SK-N-SH (cell line): Measurements from ENCODE around the gene RGPD4. TPM values are rescaled to one million over a fixed set of nuclear protein-coding genes. Genes with fewer than 3 reads are reported as not detected.

ENCODE experiments used
- CTCF ChIA-PET: fragments of 300-600, 350-600 bp; formaldehyde crosslinking; extraction: SDS; loops from one replicate; lab custom pipeline; 2021; lab: Yijun Ruan, JAX
- POLR2A ChIA-PET: fragments of 350-600 bp; sonication (Branson Sonifier 250); formaldehyde crosslinking; extraction: SDS; loops from one replicate; lab custom pipeline; 2020; ENCODE audit warnings: antibody characterized with exemption, inconsistent platforms; lab: Yijun Ruan, JAX
- DNase-seq: peaks from one replicate; pipeline ENCODE4 v3.0.0; 2012
- H2AFZ ChIP-seq: fragments of 200-600 bp; sonication (generic); 2 replicates; pipeline ENCODE4 v1.8.1; 2016; ENCODE audit warnings: antibody characterized with exemption, mild to moderate bottlenecking, low read depth
- H3F3A ChIP-seq: fragments of 200-600 bp; sonication (generic); replicated peaks from 2 replicates; pipeline ENCODE3; 2016; ENCODE audit warnings: antibody characterized with exemption, mild to moderate bottlenecking; ENCODE audit not compliant: insufficient read depth
- H3K27ac ChIP-seq, 2 experiments: fragments of 200-500 bp in 1 of 2; fragments of 200-600 bp in 1 of 2; sonication (Bioruptor generic) in 1 of 2; sonication (generic), shearing (Covaris generic) in 1 of 2; 2 replicates each; pipeline versions ENCODE4 v1.5.1 to v1.6.1; 2014 to 2016; ENCODE audit warnings: low read depth in 2 of 2, inconsistent platforms in 1 of 2, low read length in 1 of 2, mild to moderate bottlenecking in 1 of 2, mixed read lengths in 1 of 2
- H3K27me3 ChIP-seq: fragments of 200-600 bp; sonication (generic), shearing (Covaris generic); 2 replicates; pipeline ENCODE4 v1.6.1; 2016; ENCODE audit warnings: mixed run types; ENCODE audit not compliant: insufficient read depth
- H3K36me3 ChIP-seq, 2 experiments: fragments of 200-500 bp in 1 of 2; fragments of 200-600 bp in 1 of 2; sonication (Bioruptor generic) in 1 of 2; sonication (generic) in 1 of 2; replicated peaks in 1 of 2; 2 replicates each; pipeline versions ENCODE3 to v1.5.1; 2014 to 2016; ENCODE audit warnings: low read length in 1 of 2, mild to moderate bottlenecking in 1 of 2; ENCODE audit not compliant: insufficient read depth in 2 of 2, control insufficient read depth in 1 of 2
- H3K4me1 ChIP-seq, 2 experiments: fragments of 200-500 bp in 1 of 2; fragments of 200-600 bp in 1 of 2; sonication (Bioruptor generic) in 1 of 2; sonication (generic), shearing (Covaris generic) in 1 of 2; 2 replicates each; pipeline versions ENCODE4 v1.5.1 to v1.6.1; 2014 to 2016; ENCODE audit warnings: low read depth in 1 of 2, low read length in 1 of 2, mixed run types in 1 of 2; ENCODE audit not compliant: insufficient read depth in 2 of 2, control insufficient read depth in 1 of 2
- H3K4me2 ChIP-seq: fragments of 200-600 bp; sonication (generic), shearing (Covaris generic); 2 replicates; pipeline ENCODE4 v1.6.1; 2017; ENCODE audit warnings: mixed run types
- H3K4me3 ChIP-seq, 2 experiments: fragments of 200-500 bp in 1 of 2; fragments of 200-600 bp in 1 of 2; sonication (Bioruptor generic) in 1 of 2; sonication (generic), shearing (Covaris generic) in 1 of 2; 2 replicates each; pipeline versions ENCODE4 v1.5.1 to v1.8.1; 2014 to 2016; ENCODE audit warnings: low read depth in 2 of 2, inconsistent platforms in 1 of 2, low read length in 1 of 2, mild to moderate bottlenecking in 1 of 2, mixed read lengths in 1 of 2, moderate library complexity in 1 of 2
- H3K79me2 ChIP-seq: fragments of 200-600 bp; sonication (generic); 2 replicates; pipeline ENCODE4 v1.8.1; 2017; ENCODE audit warnings: mild to moderate bottlenecking; ENCODE audit not compliant: insufficient read depth
- H3K9ac ChIP-seq: fragments of 200-600 bp; sonication (generic); 2 replicates; pipeline ENCODE4 v1.6.1; 2017; ENCODE audit warnings: mixed run types
- H3K9me2 ChIP-seq: fragments of 200-600 bp; sonication (generic); 2 replicates; pipeline ENCODE4 v1.6.1; 2017; ENCODE audit warnings: mixed run types
- H3K9me3 ChIP-seq: fragments of 200-600 bp; sonication (generic); 2 replicates; pipeline ENCODE4 v1.6.1; 2017; ENCODE audit warnings: mixed run types, mild to moderate bottlenecking, moderate library complexity
- H4K20me1 ChIP-seq: fragments of 200-600 bp; sonication (generic); 2 replicates; pipeline ENCODE4 v1.6.1; 2017; ENCODE audit warnings: mild to moderate bottlenecking, mixed run types; ENCODE audit not compliant: insufficient read depth
- JUND ChIP-seq: IDR thresholded peaks from 2 replicates; pipeline ENCODE4 v1.4.0; 2012
- REST ChIP-seq: IDR thresholded peaks from 2 replicates; pipeline ENCODE4 v1.6.1; 2012; ENCODE audit warnings: mild to moderate bottlenecking, low read depth, low read length, moderate library complexity
- TAF1 ChIP-seq: IDR thresholded peaks from 2 replicates; pipeline ENCODE4 v1.6.1; 2012; ENCODE audit warnings: low read depth, mild to moderate bottlenecking, low read length, moderate library complexity, borderline replicate concordance
- YY1 ChIP-seq: IDR thresholded peaks from 2 replicates; pipeline ENCODE4 v1.4.0; 2012; ENCODE audit warnings: low read depth, mild to moderate bottlenecking
- WGBS: methylation state at CpG from one replicate; pipeline ENCODE4 v1.1.6; 2017; ENCODE audit warnings: low lambda C conversion rate; 5-methylcytosine and 5-hydroxymethylcytosine counted together
- polyA plus RNA-seq, 3 experiments: library from polyadenylated mRNA; depleted of rRNA; stranded (reverse); fragments of >200 nt; gene quantifications; 2 replicates each; pipeline ENCODE4 v1.2.3, GENCODE V29; 2012
- TF ChIP-seq, protein P1 (sequence below): IDR thresholded peaks from 2 replicates; pipeline ENCODE4; 2012

RGPD4 gene
- polyA plus RNA-seq, 1 of the 3 experiments (the other 2 are of a cell fraction) = not detected

DNA sequence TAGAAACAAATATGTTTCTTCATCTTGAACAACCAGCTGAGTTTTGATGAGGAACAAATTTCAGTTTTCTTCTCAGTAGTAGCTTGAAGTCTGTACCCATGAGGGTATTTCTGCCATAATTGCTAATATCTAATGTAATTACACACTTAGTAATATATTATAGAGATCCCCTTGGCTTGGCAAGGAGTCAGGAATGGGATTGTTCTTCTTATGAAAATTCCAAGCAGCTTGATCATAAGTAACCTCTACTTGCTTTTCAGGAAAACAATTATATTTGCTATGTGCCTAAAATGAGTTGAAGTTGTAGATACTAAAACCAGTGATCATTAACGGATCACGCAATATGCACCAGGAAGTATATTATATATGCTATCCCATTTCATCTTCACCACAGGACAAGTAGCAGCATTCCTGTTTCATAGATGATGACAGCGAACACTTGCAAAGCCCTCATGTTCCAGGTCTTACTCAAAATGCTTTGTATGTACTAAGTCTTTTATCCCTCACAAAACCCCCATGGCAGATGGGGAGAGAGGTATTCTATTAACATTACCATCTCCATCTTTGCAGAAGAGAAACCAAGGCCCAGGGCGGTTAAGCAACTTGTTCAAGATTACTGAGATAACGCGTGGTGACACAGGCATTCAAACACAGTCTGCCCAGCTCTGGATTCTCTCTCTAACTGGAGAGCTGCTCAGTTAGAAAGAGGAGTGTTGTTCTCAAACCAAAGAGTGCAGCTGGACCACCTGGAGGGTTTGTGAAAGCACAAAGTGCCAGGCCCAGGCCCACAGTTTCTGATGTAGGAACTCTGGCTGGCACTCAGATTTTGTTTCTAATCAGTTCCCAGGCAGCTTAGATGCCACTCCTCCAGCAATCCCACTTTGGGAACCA, 21.8 kb upstream of the RGPD4 start:
- H3K9me2 ChIP-seq = no peaks in the 10 kb centered on the region
- no peaks in the 10 kb centered on the region for H4K20me1 ChIP-seq
- ChIA-PET POLR2A (no interaction called here), CTCF (no interaction called here)
- TF ChIP-seq JUND = no peak
- 60% methylated on average over 6 of the region's 6 CpGs for WGBS
- no peaks in the 10 kb centered on the region for H3K9me3 ChIP-seq
- no peak overlapping the region for H3K9ac ChIP-seq
- H3F3A ChIP-seq = no peaks in the 10 kb centered on the region
- no peaks in the 10 kb centered on the region for H3K27me3 ChIP-seq
- H3K27ac ChIP-seq = no peak overlapping the region
- no peak overlapping the region for H3K4me2 ChIP-seq
- no peak overlapping the region for H3K4me3 ChIP-seq
- peaks cover 0 to 6% of the 10 kb centered on the region in 2 experiments; a peak in 1 of 4 replicates for H3K4me1 ChIP-seq
- H3K79me2 ChIP-seq = no peaks in the 10 kb centered on the region
- no peaks in the 10 kb centered on the region for H3K36me3 ChIP-seq
- no peak for DNase-seq
- H2AFZ ChIP-seq = no peak overlapping the region

GRCh38 chr2:107806901-107807300, 19.8 kb upstream of the RGPD4 start:
- Histone ChIP-seq H4K20me1 (no peaks in the 10 kb centered on the region), H3K4me2 (no peak overlapping the region), H2AFZ (no peak overlapping the region), H3K36me3 (no peaks in the 10 kb centered on the region), H3K4me3 (no peak overlapping the region), H3K9me2 (no peaks in the 10 kb centered on the region), H3K9me3 (no peaks in the 10 kb centered on the region), H3K4me1 (peaks cover 0 to 6% of the 10 kb centered on the region in 2 experiments; a peak in 1 of 4 replicates), H3K9ac (no peak overlapping the region)
- CTCF ChIA-PET = no interaction called here
- 61% methylated on average over 4 of the region's 4 CpGs for WGBS
- no peak for TF ChIP-seq YY1
- TF ChIP-seq TAF1 = no peak
- TF ChIP-seq JUND = no peak
- TF ChIP-seq, protein P1, sequence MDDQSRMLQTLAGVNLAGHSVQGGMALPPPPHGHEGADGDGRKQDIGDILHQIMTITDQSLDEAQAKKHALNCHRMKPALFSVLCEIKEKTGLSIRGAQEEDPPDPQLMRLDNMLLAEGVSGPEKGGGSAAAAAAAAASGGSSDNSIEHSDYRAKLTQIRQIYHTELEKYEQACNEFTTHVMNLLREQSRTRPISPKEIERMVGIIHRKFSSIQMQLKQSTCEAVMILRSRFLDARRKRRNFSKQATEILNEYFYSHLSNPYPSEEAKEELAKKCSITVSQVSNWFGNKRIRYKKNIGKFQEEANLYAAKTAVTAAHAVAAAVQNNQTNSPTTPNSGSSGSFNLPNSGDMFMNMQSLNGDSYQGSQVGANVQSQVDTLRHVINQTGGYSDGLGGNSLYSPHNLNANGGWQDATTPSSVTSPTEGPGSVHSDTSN = no peak
- TF ChIP-seq REST = no peak
- TF ChIP-seq, all 33 proteins: peak for 0
- POLR2A ChIA-PET = no interaction called here
- DNase-seq = no peak
- H3K27ac ChIP-seq = no peak overlapping the region
- no peaks in the 10 kb centered on the region for H3F3A ChIP-seq
- H3K79me2 ChIP-seq = no peaks in the 10 kb centered on the region
- H3K27me3 ChIP-seq = no peaks in the 10 kb centered on the region
